Gastrocnemius medialis (tissue), 4 donors: ENCODE data around the gene ALDH3A1.

Source experiments
- CTCF ChIP-seq, 5 experiments: fragments of 450-650 bp in 3 of 5; fragments of 200-600 bp in 2 of 5; sonication (generic) in 2 of 5; IDR thresholded peaks in 4 of 5; conservative IDR thresholded peaks in 1 of 5; 1 replicate in 4 of 5; 2 replicates in 1 of 5; pipeline ENCODE4 v1.5.1; 2016 to 2019; ENCODE audit warnings: antibody characterized with exemption in 5 of 5, mild to moderate bottlenecking in 3 of 5, moderate library complexity in 3 of 5
- POLR2A ChIP-seq, 2 donors: fragments of 450-650 bp; IDR thresholded peaks; one replicate each; pipeline ENCODE4 v1.6.1; 2017; ENCODE audit warnings: antibody characterized with exemption in 2 of 2, mild to moderate bottlenecking in 2 of 2, moderate library complexity in 2 of 2

GRCh38 chr17:19718613-19719354, 29.3 kb downstream of the ALDH3A1 start:
- TF ChIP-seq CTCF (IDR thresholded peaks at IDR 0.05 in 4 of 5, conservative IDR thresholded peaks at IDR 0.05 in 1 of 5) (no peak), POLR2A (IDR thresholded peaks at IDR 0.05) (no peak)
